CD14-positive monocyte (primary cell): ENCODE measurements around the gene KCNJ4. TPM values are rescaled to one million over a fixed set of nuclear protein-coding genes. Genes with fewer than 3 reads are reported as not detected.

Experiments used
- DNase-seq, 3 donors: peaks; one replicate each; pipeline ENCODE4 v3.0.0-alpha.2; 2011 to 2022
- H2AFZ ChIP-seq: 2 replicates; pipeline ENCODE4 v1.6.0; 2012; ENCODE audit warnings: mild to moderate bottlenecking, low read depth, low read length, inconsistent platforms; ENCODE audit not compliant: insufficient read depth, poor library complexity, severe bottlenecking
- H3K27ac ChIP-seq, 2 donors: 1 replicate in 1 of 2; 2 replicates in 1 of 2; pipeline ENCODE4 v1.5.1; 2012 to 2013; ENCODE audit warnings: low read length in 2 of 2, control low read depth in 1 of 2, inconsistent platforms in 1 of 2, low read depth in 1 of 2, mild to moderate bottlenecking in 1 of 2
- H3K27me3 ChIP-seq, 2 donors: one replicate each; pipeline versions ENCODE4 v1.6.0 to v1.6.1; 2011 to 2013; ENCODE audit warnings: low read length in 2 of 2; ENCODE audit not compliant: control insufficient read depth in 2 of 2, insufficient read depth in 2 of 2
- H3K36me3 ChIP-seq, 2 donors: replicated peaks in 1 of 2; 1 replicate in 1 of 2; 2 replicates in 1 of 2; pipeline versions ENCODE4 v1.5.1 to v1.6.1; 2012 to 2013; ENCODE audit warnings: low read length in 2 of 2, control low read depth in 1 of 2, inconsistent platforms in 1 of 2, mild to moderate bottlenecking in 1 of 2; ENCODE audit not compliant: insufficient read depth in 2 of 2, control insufficient read depth in 1 of 2
- H3K4me1 ChIP-seq, 2 donors: 1 replicate in 1 of 2; 2 replicates in 1 of 2; pipeline versions ENCODE4 v1.5.1 to v1.6.1; 2012 to 2013; ENCODE audit warnings: low read length in 2 of 2, control low read depth in 1 of 2, inconsistent platforms in 1 of 2, mild to moderate bottlenecking in 1 of 2, moderate library complexity in 1 of 2; ENCODE audit not compliant: insufficient read depth in 2 of 2, control insufficient read depth in 1 of 2
- H3K4me2 ChIP-seq: replicated peaks from 2 replicates; pipeline ENCODE3; 2012; ENCODE audit warnings: low read length, moderate library complexity, mild to moderate bottlenecking; ENCODE audit not compliant: poor library complexity, severe bottlenecking; ENCODE audit errors: extremely low read depth
- H3K4me3 ChIP-seq, 3 experiments: fragments of 200-600 bp in 1 of 3; sonication (generic) in 1 of 3; replicated peaks in 1 of 3; 1 replicate in 2 of 3; 2 replicates in 1 of 3; pipeline ENCODE4 v1.5.1; 2011 to 2013; ENCODE audit warnings: low read length in 3 of 3, mild to moderate bottlenecking in 3 of 3, control low read depth in 2 of 3, low read depth in 2 of 3, inconsistent platforms in 1 of 3, moderate library complexity in 1 of 3
- H3K79me2 ChIP-seq: 2 replicates; pipeline ENCODE4 v1.6.0; 2012; ENCODE audit warnings: mild to moderate bottlenecking, control low read depth, inconsistent platforms, low read length, moderate library complexity; ENCODE audit not compliant: insufficient read depth
- H3K9ac ChIP-seq: 2 replicates; pipeline ENCODE4 v1.6.0; 2017; ENCODE audit warnings: low read length, mild to moderate bottlenecking; ENCODE audit not compliant: insufficient read depth, poor library complexity, severe bottlenecking
- H3K9me3 ChIP-seq, 2 donors: replicated peaks in 1 of 2; 1 replicate in 1 of 2; 2 replicates in 1 of 2; pipeline versions ENCODE4 v1.5.1 to v1.6.1; 2012 to 2013; ENCODE audit warnings: low read length in 2 of 2, control low read depth in 1 of 2; ENCODE audit not compliant: control insufficient read depth in 1 of 2, insufficient read depth in 1 of 2
- H4K20me1 ChIP-seq: 2 replicates; pipeline ENCODE4 v1.6.0; 2012; ENCODE audit warnings: mild to moderate bottlenecking, low read length, control low read depth, moderate library complexity; ENCODE audit not compliant: insufficient read depth
- H3K27ac Mint-ChIP-seq, 7 donors: one replicate each; pipeline ENCODE4 v1.8.0; 2020; ENCODE audit warnings: mild to moderate bottlenecking in 7 of 7, mixed read lengths in 7 of 7, moderate library complexity in 6 of 7, inconsistent platforms in 2 of 7
- H3K27me3 Mint-ChIP-seq, 3 donors: one replicate each; pipeline ENCODE4 v1.8.0; 2021 to 2022; ENCODE audit warnings: low read depth in 3 of 3, mild to moderate bottlenecking in 3 of 3, mixed read lengths in 3 of 3, moderate library complexity in 3 of 3, inconsistent platforms in 1 of 3
- H3K36me3 Mint-ChIP-seq, 2 donors: one replicate each; pipeline ENCODE4 v1.8.0; 2020; ENCODE audit warnings: mixed read lengths in 2 of 2, inconsistent platforms in 1 of 2, mild to moderate bottlenecking in 1 of 2
- H3K4me1 Mint-ChIP-seq: one replicate; pipeline ENCODE4 v1.8.0; 2020; ENCODE audit warnings: mild to moderate bottlenecking, mixed read lengths
- H3K4me3 Mint-ChIP-seq, 2 donors: one replicate each; pipeline ENCODE4 v1.8.0; 2020; ENCODE audit warnings: mild to moderate bottlenecking in 2 of 2, mixed read lengths in 2 of 2, moderate library complexity in 1 of 2
- H3K9me3 Mint-ChIP-seq, 7 donors: one replicate each; pipeline ENCODE4 v1.8.0; 2020 to 2022; ENCODE audit warnings: mixed read lengths in 7 of 7, mild to moderate bottlenecking in 6 of 7, moderate library complexity in 6 of 7, inconsistent platforms in 2 of 7
- CTCF ChIP-seq: fragments of 200-600 bp; IDR thresholded peaks from one replicate; pipeline ENCODE4 v1.8.0; 2022; ENCODE audit warnings: antibody characterized with exemption, mild to moderate bottlenecking
- WGBS: methylation state at CpG from one replicate; pipeline ENCODE4 v1.1.5; 2013; ENCODE audit warnings: missing lambda C conversion rate; ENCODE audit not compliant: insufficient coverage; 5-methylcytosine and 5-hydroxymethylcytosine counted together
- intact Hi-C, 2 donors: fragments of 100-400 bp; cut with micrococcal nuclease; formaldehyde crosslinking; loops; one replicate each; pipeline versions ENCODE4 v1.15.0 to v1.15.1; 2023
- polyA plus RNA-seq, 3 donors: library from polyadenylated mRNA; depleted of rRNA in 1 of 3; unstranded in 2 of 3; stranded (reverse) in 1 of 3; fragments of 300-500 nt in 2 of 3; fragments of >200 nt in 1 of 3; fragmentation: Illumina TruSeq in 2 of 3; gene quantifications; 1 replicate in 2 of 3; 2 replicates in 1 of 3; pipeline ENCODE4 v1.2.3, GENCODE V29; 2012 to 2021

Gene KCNJ4
- polyA plus RNA-seq, 3 donors, result not detected

- Mint-ChIP-seq H3K4me1 (peaks cover 14% of the 10 kb centered on the region), H3K27me3 (peaks cover 84 to 94% (median 90%) of the 10 kb centered on the region in 3 donors), H3K36me3 (peaks cover 6 to 11% of the 10 kb centered on the region in 2 donors), H3K4me3 (peak overlapping the region in 1 of 2 donors; percentile 86), H3K27ac (peak overlapping the region in 1 of 7 donors; percentile 20), H3K9me3 (peaks cover 0 to 21% (median 8%) of the 10 kb centered on the region in 7 donors)
- peaks cover 10 to 15% of the 10 kb centered on the region in 2 donors for H3K4me1 ChIP-seq
- H3K36me3 ChIP-seq, result no peaks in the 10 kb centered on the region
- H3K4me3 ChIP-seq, result no peak overlapping the region
- WGBS, result 85% methylated on average over 12 of the region's 14 CpGs
- H2AFZ ChIP-seq, result no peak overlapping the region
- no peak for DNase-seq
- peaks cover 6% of the 10 kb centered on the region for H4K20me1 ChIP-seq
- peaks cover 64 to 86% of the 10 kb centered on the region in 2 donors for H3K27me3 ChIP-seq
- no peaks in the 10 kb centered on the region for H3K79me2 ChIP-seq
- TF ChIP-seq CTCF, result no peak
- no peak overlapping the region for H3K9ac ChIP-seq
- H3K9me3 ChIP-seq, result peaks cover 0 to 42% of the 10 kb centered on the region in 2 donors
- H3K4me2 ChIP-seq, result no peak overlapping the region
- intact Hi-C loops, result no loop called here
- H3K27ac ChIP-seq, result no peak overlapping the region
Observed at GRCh38 chr22:38456841-38457699, 2.1 kb upstream of the KCNJ4 start.

DNA sequence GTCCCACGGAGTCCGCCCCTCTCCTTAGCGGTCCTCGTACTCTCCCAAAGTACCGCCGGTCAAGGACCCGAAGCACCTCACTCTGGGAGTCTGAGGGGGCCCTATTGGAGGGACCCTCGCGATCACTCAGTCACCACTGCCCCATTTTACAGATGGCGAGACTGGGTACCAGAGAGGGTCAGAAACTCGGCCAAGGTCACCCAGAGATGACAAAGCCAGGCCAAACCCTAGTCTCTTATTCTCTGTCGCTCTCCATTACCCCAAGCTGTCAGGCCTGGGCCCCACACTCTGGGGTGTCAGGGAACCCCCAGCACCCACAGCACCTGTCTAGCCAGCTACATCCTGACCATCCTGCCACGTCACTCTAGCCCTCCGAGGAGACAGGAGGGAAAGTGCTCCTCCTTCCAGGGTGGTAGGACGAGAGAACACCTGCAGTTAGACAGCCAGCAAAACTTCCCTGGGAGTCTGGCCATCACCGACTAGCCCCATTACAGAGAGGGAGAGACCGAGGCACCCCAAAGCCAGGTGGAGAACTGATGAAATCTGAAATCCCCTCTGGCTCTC lies 1.4 kb upstream of the KCNJ4 start:
- Histone ChIP-seq H3K9ac (no peak overlapping the region), H3K27me3 (peaks cover 59 to 86% of the 10 kb centered on the region in 2 donors), H3K27ac (no peak overlapping the region), H4K20me1 (peaks cover 6% of the 10 kb centered on the region), H3K4me2 (peak overlapping the region; percentile 49), H3K36me3 (no peaks in the 10 kb centered on the region), H3K79me2 (no peaks in the 10 kb centered on the region), H3K4me3 (no peak overlapping the region), H3K4me1 (peaks cover 4 to 8% of the 10 kb centered on the region in 2 donors), H3K9me3 (peaks cover 0 to 36% of the 10 kb centered on the region in 2 donors), H2AFZ (no peak overlapping the region)
- Mint-ChIP-seq H3K4me1 (peaks cover 9% of the 10 kb centered on the region), H3K27ac (no peak overlapping the region), H3K27me3 (peaks cover 84 to 94% (median 90%) of the 10 kb centered on the region in 3 donors), H3K4me3 (peak overlapping the region; percentile 20 to 86), H3K9me3 (peaks cover 0 to 21% (median 8%) of the 10 kb centered on the region in 7 donors), H3K36me3 (peaks cover 6 to 11% of the 10 kb centered on the region in 2 donors)
- DNase-seq, result no peak
- 42% methylated on average over 14 of the region's 17 CpGs for WGBS
- intact Hi-C loops, result no loop called here
- TF ChIP-seq CTCF, result no peak
